Aorta (tissue), 5 donors: ENCODE measurements around the gene TMEM269. TPM values are rescaled to one million over a fixed set of nuclear protein-coding genes. Genes with fewer than 3 reads are reported as not detected.

ENCODE experiments used
- ATAC-seq: fragments of 200-7000 bp; cut with Tn5 transposase; one replicate; pipeline ENCODE4 v1.9.1; 2022; ENCODE audit warnings: moderate library complexity; ENCODE audit not compliant: low FRiP score
- DNase-seq, 2 donors: peaks; one replicate each; pipeline ENCODE4 v3.0.0-alpha.2; 2020
- H3K27ac ChIP-seq, 2 donors: one replicate each; pipeline ENCODE4 v1.5.1; 2013; ENCODE audit warnings: low read length in 2 of 2, mild to moderate bottlenecking in 2 of 2, moderate library complexity in 2 of 2, control low read depth in 1 of 2, inconsistent platforms in 1 of 2, low read depth in 1 of 2
- H3K27me3 ChIP-seq, 2 donors: one replicate each; pipeline ENCODE4 v1.6.1; 2013; ENCODE audit warnings: control low read depth in 1 of 2, low read length in 1 of 2, mild to moderate bottlenecking in 1 of 2, moderate library complexity in 1 of 2; ENCODE audit not compliant: insufficient read depth in 2 of 2, control insufficient read depth in 1 of 2
- H3K36me3 ChIP-seq, 2 donors: one replicate each; pipeline ENCODE4 v1.6.1; 2013; ENCODE audit warnings: control low read depth in 1 of 2, low read length in 1 of 2, mild to moderate bottlenecking in 1 of 2; ENCODE audit not compliant: insufficient read depth in 2 of 2, control insufficient read depth in 1 of 2
- H3K4me1 ChIP-seq, 2 donors: one replicate each; pipeline ENCODE4 v1.6.1; 2013; ENCODE audit warnings: low read length in 2 of 2, control low read depth in 1 of 2, mild to moderate bottlenecking in 1 of 2, moderate library complexity in 1 of 2; ENCODE audit not compliant: insufficient read depth in 2 of 2, control insufficient read depth in 1 of 2
- H3K4me3 ChIP-seq, 2 donors: one replicate each; pipeline ENCODE4 v1.5.1; 2013; ENCODE audit warnings: low read length in 2 of 2, control low read depth in 1 of 2, mild to moderate bottlenecking in 1 of 2
- H3K9me3 ChIP-seq: one replicate; pipeline ENCODE4 v1.6.1; 2013; ENCODE audit warnings: mild to moderate bottlenecking, low read length; ENCODE audit not compliant: control insufficient read depth
- WGBS, 2 donors: extraction: QIAGEN DNeasy Blood & Tissue Kit; methylation state at CpG; one replicate each; pipeline ENCODE4 v1.1.7; 2013; 5-methylcytosine and 5-hydroxymethylcytosine counted together
- intact Hi-C, 2 donors: fragments of 100-400 bp; cut with DNase I; formaldehyde crosslinking; loops; one replicate each; pipeline versions ENCODE4 v1.14.2 to v1.15.0; 2022
- polyA plus RNA-seq, 2 donors: library from polyadenylated mRNA; stranded (reverse); fragments of 200-250 nt; gene quantifications; one replicate each; pipeline ENCODE4 v1.2.3, GENCODE V29; 2013
- total RNA-seq, 2 donors: library from RNA; stranded (reverse); fragmentation: NEBNext Ultra II Directional; extraction: Animal tissue kit (Norgen Biotek cat#: 25700); gene quantifications; one replicate each; pipeline ENCODE4 v1.2.1, GENCODE V29; 2021
- donor health status: healthy with polysubstance abuse.
- donor health status: Bipolar disorder and iron deficiency.
- donor health status: DM: no; HTN: no; CAD: no.
- donor health status: DM: no; HTN: no; CAD: no.
- donor health status: DM: yes; HTN: yes; CAD: no.

Gene TMEM269
- total and polyA plus RNA-seq, 4 donors: 0.13 TPM; not detected in 3

- Histone ChIP-seq H3K27ac (no peak overlapping the region), H3K4me3 (no peak overlapping the region), H3K4me1 (no peaks in the 10 kb centered on the region), H3K9me3 (no peaks in the 10 kb centered on the region), H3K27me3 (no peaks in the 10 kb centered on the region), H3K36me3 (peaks cover 4 to 6% of the 10 kb centered on the region in 2 donors)
- no peak for ATAC-seq
- peak in 1 of 2 donors; percentile 24 for DNase-seq
- intact Hi-C loops: loop anchor here in 1 of 2 donors (10.0 kb wide), 1 partner anchor 298 kb away; no protein-coding TSS in a partner anchor
- WGBS, 2 donors: 96 to 97% methylated on average over 6 of the region's 6 CpGs
These were observed 8.3 kb upstream of the TMEM269 start for GRCh38 chr1:42776502-42776901.

- no peak overlapping the region for H3K27ac ChIP-seq
- H3K9me3 ChIP-seq: no peaks in the 10 kb centered on the region
- H3K36me3 ChIP-seq: peaks cover 4 to 6% of the 10 kb centered on the region in 2 donors
These were observed 6.9 kb upstream of the TMEM269 start for GRCh38 chr1:42777852-42778251.

DNA sequence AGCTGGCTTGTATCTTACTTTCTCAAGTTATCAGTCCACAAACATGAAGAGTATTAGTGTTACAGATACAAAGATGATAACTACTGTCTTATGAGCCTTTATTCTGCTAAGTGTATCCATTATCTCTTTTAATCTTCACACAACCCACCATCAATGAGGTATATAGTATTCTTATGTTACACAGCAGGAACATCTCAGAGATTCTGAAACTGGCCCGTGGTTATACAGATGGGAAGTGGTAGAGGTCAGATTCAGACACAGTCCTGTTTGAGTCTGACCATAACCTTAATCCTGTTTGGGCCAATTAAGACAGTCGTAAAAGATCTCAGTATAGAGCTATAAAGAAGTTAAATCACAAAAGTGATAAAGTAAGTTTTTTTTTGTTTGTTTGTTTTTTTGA, 5.1 kb upstream of the TMEM269 start:
- Histone ChIP-seq H3K4me1 (no peaks in the 10 kb centered on the region), H3K9me3 (no peaks in the 10 kb centered on the region), H3K4me3 (no peak overlapping the region), H3K36me3 (peaks cover 4 to 5% of the 10 kb centered on the region in 2 donors), H3K27me3 (no peaks in the 10 kb centered on the region), H3K27ac (no peak overlapping the region)
- DNase-seq (no peak), ATAC-seq (no peak)
- WGBS, 2 donors: 89% methylated on average over 2 of the region's 2 CpGs
- intact Hi-C loops: loop anchor here in 1 of 2 donors (10.0 kb wide), 1 partner anchor 295 kb away; no protein-coding TSS in a partner anchor

More at GRCh38 chr1:42777852-42778251, 6.9 kb upstream of the TMEM269 start:
- no peak for DNase-seq
- Histone ChIP-seq H3K27me3 (no peaks in the 10 kb centered on the region), H3K4me3 (no peak overlapping the region), H3K4me1 (no peaks in the 10 kb centered on the region)
- ATAC-seq: peak; percentile 69
- intact Hi-C loops: loop anchor here in 1 of 2 donors (10.0 kb wide), 1 partner anchor 297 kb away; no protein-coding TSS in a partner anchor

GRCh38 chr1:42780176-42780575, 4.6 kb upstream of the TMEM269 start:
- H3K36me3 ChIP-seq: peaks cover 2 to 4% of the 10 kb centered on the region in 2 donors

DNA sequence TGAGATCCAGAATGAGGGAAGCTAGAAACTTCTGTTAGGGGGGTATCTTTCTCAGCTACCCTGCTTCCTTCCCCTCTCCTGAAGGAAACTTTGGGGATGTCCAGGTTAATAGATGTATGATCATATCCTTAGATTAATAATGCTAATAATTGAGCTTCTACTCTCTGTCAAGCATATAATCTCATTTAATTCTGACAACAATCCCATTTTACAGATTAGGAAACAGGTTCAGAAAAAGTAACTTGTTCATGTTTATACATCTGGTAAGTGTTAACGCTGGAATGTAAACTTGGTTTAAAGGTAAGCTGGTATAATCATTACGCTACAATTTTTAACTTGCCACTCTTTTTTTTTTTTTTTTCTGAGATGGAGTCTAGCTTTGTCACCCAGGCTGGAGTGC, 1.7 kb upstream of the TMEM269 start:
- Histone ChIP-seq H3K27ac (no peak overlapping the region), H3K9me3 (no peaks in the 10 kb centered on the region), H3K4me3 (no peak overlapping the region), H3K36me3 (no peaks in the 10 kb centered on the region), H3K4me1 (no peaks in the 10 kb centered on the region), H3K27me3 (no peaks in the 10 kb centered on the region)
- 94 to 96% methylated on average over 2 of the region's 2 CpGs for WGBS, 2 donors
- no peak for DNase-seq
- intact Hi-C loops: no loop called here
- ATAC-seq: no peak

More at GRCh38 chr1:42780176-42780575, 4.6 kb upstream of the TMEM269 start:
- 93 to 97% methylated on average over 1 of the region's 1 CpG for WGBS, 2 donors
- Histone ChIP-seq H3K27ac (no peak overlapping the region), H3K4me1 (no peaks in the 10 kb centered on the region), H3K9me3 (no peaks in the 10 kb centered on the region), H3K27me3 (no peaks in the 10 kb centered on the region), H3K4me3 (no peak overlapping the region)
- DNase-seq: no peak
- intact Hi-C loops: no loop called here
- ATAC-seq: no peak

DNA sequence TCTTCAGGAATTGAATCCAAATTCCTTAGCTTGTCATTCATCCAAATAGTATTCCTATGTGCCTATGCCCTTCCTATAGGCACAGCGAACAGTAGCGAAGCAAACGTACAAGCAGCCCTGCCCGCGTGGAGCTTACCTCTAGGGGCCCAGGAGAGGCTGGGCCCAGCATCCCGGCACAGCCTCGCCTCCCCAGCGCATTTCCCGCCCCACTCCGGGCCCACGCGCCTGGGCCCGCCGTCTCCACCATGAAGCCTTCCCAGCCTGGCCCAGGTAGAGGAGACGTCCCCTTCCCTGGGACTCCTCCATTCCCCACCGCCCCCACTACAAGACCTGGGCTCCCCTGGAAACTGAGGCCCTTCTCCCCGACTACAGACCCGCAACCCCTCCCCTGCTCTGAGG, 245 bp upstream of the TMEM269 start:
- ATAC-seq: no peak
- intact Hi-C loops: no loop called here
- H3K9me3 ChIP-seq: no peaks in the 10 kb centered on the region
- DNase-seq: no peak
- H3K36me3 ChIP-seq: no peaks in the 10 kb centered on the region
- H3K4me1 ChIP-seq: no peaks in the 10 kb centered on the region
- no peak overlapping the region for H3K4me3 ChIP-seq
- no peaks in the 10 kb centered on the region for H3K27me3 ChIP-seq
- no peak overlapping the region for H3K27ac ChIP-seq
- WGBS, 2 donors: 85 to 88% methylated on average over 18 of the region's 18 CpGs

- 59 to 65% methylated on average over 5 of the region's 5 CpGs for WGBS, 2 donors
- Histone ChIP-seq H3K36me3 (no peaks in the 10 kb centered on the region), H3K9me3 (no peaks in the 10 kb centered on the region), H3K4me1 (no peaks in the 10 kb centered on the region), H3K27ac (no peak overlapping the region), H3K4me3 (no peak overlapping the region), H3K27me3 (no peaks in the 10 kb centered on the region)
- intact Hi-C loops: no loop called here
- ATAC-seq (peak; percentile 22), DNase-seq (no peak)
These were observed 1.3 kb downstream of the TMEM269 start for GRCh38 chr1:42786097-42786496.

GRCh38 chr1:42788021-42788420, 3.2 kb downstream of the TMEM269 start:
- H3K9me3 ChIP-seq: no peaks in the 10 kb centered on the region
- WGBS, 2 donors: 98 to 100% methylated on average over 1 of the region's 1 CpG
- no peak overlapping the region for H3K27ac ChIP-seq
- intact Hi-C loops: no loop called here
- H3K4me3 ChIP-seq: no peak overlapping the region
- no peaks in the 10 kb centered on the region for H3K4me1 ChIP-seq
- no peak for ATAC-seq
- no peaks in the 10 kb centered on the region for H3K27me3 ChIP-seq
- no peaks in the 10 kb centered on the region for H3K36me3 ChIP-seq
- no peak for DNase-seq

- no peaks in the 10 kb centered on the region for H3K9me3 ChIP-seq
- no peaks in the 10 kb centered on the region for H3K27me3 ChIP-seq
- no peak for DNase-seq
- peak; percentile 57 for ATAC-seq
- no peaks in the 10 kb centered on the region for H3K4me1 ChIP-seq
- no peaks in the 10 kb centered on the region for H3K36me3 ChIP-seq
- no peak overlapping the region for H3K27ac ChIP-seq
- intact Hi-C loops: no loop called here
- no peak overlapping the region for H3K4me3 ChIP-seq
- WGBS, 2 donors: 97 to 100% methylated on average over 1 to 2 of the region's 2 CpGs
These were observed 9.0 kb downstream of the TMEM269 start for GRCh38 chr1:42793824-42794223.
